IPS-18c (cell line): ENCODE measurements around the gene FAM120B.

Experiments
- H3K4me3 ChIP-seq: 2 replicates; pipeline ENCODE4 v1.7.0; 2013; ENCODE audit warnings: low read depth, mild to moderate bottlenecking, low read length, moderate library complexity; ENCODE audit not compliant: insufficient read depth
- H3K9me3 ChIP-seq: one replicate; pipeline ENCODE4 v1.6.1; 2013; ENCODE audit warnings: mild to moderate bottlenecking, low read length, moderate library complexity; ENCODE audit not compliant: control insufficient read depth, insufficient read depth

Gene FAM120B

DNA sequence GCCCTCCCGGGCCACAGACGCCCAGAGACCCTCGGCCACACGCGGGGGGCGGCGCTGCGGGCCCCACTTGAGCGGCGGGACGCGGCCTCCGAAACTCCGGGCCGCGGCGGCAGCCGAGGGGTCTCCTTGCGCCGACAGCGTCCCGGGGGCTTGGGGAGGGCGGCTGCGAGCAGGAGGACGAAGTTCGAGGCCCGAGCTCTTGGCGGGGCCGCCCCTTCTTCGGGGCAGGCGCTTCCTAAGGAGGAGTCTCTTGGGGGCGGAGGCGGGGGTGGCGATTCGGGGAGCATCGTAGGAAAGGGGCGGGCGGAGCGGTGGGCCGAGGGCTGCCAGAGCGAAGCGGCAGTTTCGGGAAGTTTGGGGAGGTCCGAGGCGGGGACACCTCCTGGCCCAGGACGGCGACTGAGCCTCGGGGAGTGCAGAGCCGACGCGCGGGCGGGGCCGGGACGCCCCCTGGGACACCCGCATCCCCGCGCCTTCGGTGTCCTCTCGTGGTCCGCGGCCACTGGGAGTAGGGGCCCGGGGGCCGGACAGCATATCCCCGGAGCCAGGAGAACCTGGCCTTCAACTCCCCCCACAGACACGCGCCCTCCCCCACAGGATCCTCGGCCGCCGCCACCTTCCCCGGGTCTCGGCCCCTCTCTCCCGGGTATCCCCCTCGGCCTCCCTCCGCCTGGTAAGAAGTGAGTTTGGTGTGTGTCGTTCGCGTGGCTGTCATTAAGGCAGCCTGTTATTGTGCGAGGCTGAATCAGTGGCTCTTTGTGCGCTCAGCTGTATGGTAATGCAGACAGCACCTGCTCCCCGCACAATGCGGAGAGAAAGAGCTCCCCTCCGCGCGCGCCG is 15.1 kb upstream of the FAM120B start:
- peaks cover 2% of the 10 kb centered on the region for H3K9me3 ChIP-seq
- peak overlapping the region; percentile 60 for H3K4me3 ChIP-seq

DNA sequence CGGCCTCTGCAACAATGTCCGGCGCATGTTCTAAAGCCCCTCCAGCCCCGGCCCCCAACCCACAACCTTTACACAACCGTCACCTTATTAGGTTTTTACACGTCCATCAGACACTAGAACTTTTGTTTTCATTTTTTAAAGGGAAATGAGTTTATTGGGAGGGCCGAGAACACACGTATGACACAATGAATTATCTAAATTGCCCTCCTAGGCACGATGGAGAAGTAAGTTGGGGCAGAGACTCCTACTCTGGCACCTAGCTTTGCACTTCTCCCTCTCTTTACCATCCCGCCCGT is 14.5 kb upstream of the FAM120B start:
- no peaks in the 10 kb centered on the region for H3K9me3 ChIP-seq
- H3K4me3 ChIP-seq: peak overlapping the region; percentile 60

DNA sequence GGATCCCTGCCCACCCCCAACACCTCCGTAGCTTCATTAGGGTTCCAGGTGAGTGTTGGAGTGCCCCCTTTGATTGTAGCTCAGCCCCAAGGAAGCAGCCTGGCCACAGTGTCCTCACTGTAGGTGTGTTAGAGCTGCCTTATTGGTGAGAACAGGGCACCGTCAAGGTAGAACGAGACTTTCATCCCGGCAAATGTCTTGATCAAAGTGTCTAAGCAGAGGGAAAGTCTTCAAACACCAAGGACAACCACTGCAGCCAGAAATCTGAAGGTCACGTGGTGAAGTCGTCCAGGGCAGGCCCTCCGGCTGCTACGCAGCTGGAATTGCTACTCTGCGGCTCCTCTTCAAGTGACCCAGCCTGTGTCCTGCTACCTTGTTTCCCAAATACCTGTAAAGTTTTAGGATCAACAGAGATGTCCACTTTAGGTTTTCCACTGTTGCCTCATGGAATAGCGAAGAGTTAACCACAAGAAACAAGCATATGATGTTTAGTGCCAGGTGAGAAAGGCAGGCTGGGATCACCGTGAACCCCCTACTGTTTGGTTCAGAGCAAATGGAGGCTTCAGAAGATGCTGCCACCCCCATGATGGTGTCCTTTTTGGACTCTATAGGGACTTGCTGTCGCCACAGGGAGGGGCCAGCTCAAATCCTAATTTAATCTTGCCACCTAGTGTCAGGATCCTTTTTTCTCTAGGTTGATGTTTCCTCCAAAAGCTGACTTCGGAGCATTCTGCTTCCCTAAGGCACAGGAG is 14.0 kb upstream of the FAM120B start:
- H3K4me3 ChIP-seq: peak overlapping the region; percentile 60

DNA sequence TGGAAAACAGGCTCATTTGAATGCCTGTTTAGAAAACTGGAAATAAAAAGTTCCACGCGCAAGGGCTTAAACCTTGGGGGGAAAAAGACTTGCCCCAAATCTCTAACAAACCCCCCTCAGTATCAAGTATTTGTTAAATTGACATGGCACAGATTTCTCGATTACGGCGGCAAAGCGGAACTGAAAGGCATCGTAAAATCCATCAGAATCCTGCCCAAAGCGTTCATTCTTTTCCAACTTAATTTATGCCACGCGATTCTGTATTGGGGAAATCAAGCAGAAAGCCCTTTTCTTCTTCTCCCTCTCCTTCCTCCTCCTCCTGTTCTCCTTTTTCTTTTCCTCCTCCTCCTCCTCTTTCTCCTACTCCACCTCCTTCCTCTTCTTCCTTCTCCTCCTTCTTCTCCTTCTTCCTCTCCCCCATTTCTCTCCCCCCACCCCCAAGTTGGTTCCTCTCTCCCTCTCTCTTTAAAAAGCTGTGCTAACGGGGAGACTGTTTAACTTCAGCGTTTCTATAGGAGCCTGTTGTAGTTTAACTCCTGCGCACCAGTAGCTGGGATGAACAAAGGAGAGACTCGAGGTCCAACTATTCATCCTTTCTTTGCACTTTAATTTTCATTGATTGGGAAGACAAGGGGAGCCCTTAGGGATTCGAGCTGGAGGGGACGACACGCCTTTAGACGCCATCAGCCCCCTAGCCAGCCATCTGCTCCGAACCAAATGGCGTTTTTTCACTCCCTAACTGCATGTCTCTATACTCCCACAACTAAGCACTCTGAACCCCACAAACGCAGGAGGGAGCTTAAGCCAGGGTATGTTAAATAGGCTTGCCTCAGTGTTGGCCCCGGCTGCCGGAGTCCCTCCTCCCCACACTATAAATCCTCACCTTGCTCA is 13.0 kb upstream of the FAM120B start:
- H3K4me3 ChIP-seq: no peak overlapping the region
- H3K9me3 ChIP-seq: no peaks in the 10 kb centered on the region

More for the DNA sequence above, 14.0 kb upstream of the FAM120B start:
- no peaks in the 10 kb centered on the region for H3K9me3 ChIP-seq

DNA sequence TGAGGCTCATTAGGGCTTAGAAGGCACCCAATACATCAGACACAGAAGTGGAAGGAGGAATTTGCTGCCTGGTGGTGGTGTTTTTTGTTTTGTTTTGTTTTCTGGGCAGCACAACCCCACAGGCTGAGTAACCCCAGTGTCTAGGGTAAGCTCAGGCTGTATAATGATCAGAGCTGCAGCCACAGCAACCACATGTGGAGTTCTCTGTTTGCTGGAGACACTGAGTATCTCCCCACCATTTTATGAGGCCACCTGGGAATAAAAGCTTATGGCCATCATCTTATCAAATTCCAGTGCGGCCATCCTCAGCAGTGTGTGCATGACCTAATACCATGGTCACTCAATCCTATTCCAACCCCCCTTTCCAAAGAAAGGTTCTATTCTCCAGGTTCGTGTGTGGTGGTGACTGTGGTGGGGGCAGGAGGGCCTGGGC is 12.2 kb upstream of the FAM120B start:
- H3K4me3 ChIP-seq: no peak overlapping the region

DNA sequence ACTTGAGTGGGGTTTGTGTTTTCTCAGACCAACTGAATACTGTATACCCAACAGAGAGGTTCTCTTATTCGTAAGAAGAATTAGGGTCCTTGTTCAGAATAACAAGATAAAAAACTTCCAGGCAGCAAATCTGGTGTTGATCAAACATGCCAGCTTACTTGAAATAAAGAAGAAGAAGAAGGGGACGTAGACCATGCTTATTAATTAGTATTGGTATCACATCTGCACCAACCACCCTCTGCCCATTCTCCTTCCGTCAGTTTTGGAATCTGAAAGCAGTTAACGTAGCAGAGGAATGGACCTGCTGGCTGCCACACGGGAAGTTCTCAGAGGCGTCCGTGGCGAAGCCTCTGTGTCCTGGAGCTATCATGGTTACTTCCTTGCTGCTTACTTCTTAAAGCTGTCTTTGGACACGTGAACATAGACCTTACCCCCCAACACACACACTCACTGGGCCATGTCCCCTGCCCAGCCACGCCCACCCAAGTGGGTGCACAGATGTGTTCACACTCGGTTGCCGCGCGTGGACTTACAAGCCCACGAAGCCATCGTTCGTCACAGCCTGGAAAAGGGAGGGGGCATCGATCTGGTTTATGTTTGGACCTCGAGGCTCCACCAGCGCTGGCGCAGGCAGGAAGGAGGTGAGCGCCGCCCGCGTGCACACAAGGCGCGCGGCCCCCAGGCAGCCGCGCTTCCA is 11.6 kb upstream of the FAM120B start:
- H3K9me3 ChIP-seq: no peaks in the 10 kb centered on the region
- peak overlapping the region; percentile 46 for H3K4me3 ChIP-seq

More for the DNA sequence above, 12.2 kb upstream of the FAM120B start:
- H3K9me3 ChIP-seq: no peaks in the 10 kb centered on the region

DNA sequence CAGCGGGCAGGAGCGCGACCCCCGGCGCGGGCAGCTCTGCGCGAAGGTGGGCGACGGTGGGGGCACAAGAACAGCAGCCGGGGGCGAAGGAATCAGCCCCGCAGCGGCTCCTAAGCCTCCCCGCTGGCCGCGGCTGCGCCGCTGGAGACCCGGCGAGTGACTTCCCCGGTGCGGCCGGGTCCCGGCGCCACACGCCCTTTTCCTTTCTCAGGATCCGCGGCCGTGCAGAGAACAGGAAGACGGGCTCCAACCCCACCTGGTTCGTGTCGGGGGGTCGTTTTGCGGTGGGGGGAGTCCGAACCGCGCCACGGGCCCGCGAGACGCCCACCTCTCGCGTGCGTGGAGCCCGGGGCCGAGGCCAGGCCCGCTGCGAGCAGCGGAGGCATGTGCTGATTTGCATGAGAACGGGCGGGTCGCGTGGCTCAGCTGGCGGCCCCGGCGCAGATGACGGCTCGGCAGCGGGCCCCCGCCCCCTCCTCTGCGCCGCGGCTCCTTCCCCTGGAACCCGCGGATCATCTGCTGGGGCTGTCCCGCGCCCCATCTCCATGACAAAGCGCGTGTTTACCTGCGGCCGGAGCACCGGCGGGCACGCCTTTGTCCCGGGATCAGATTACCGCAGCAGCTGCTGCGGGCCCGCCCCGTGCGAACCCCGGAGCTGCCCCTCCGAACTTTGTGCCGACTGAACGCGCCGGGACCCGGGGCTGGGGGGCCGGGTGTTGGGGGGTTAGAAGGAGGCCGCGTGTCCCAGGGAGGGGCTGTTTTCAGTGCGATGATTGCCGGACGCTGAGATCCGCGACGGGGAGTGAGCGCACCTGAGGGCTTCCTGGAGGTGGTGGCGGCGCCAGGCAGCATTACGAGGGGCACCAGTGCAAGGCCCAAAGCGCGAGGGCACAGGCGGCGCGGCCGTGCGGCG is 10.8 kb upstream of the FAM120B start:
- H3K9me3 ChIP-seq: peaks cover 5% of the 10 kb centered on the region
- H3K4me3 ChIP-seq: peak overlapping the region; percentile 46

DNA sequence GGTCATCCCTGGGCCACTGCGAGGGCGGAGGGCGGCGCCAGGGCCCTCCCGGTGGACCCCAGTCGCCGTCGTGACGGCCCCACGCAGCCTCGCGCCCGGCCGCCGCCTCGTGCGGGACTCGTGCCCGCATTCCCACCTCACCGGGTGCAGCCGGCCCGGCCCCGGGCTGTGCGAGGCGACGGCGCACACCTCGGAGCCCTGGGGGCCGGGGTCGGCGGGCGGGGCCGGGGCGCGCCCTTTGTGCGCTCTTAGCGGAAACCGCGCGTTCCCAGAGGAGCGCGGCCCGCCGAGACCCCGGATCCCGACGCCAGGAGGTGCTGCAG is 10.2 kb upstream of the FAM120B start:
- Histone ChIP-seq H3K4me3 (peak overlapping the region; percentile 34; the same call in 1 of the 2 replicates), H3K9me3 (peaks cover 5% of the 10 kb centered on the region)

DNA sequence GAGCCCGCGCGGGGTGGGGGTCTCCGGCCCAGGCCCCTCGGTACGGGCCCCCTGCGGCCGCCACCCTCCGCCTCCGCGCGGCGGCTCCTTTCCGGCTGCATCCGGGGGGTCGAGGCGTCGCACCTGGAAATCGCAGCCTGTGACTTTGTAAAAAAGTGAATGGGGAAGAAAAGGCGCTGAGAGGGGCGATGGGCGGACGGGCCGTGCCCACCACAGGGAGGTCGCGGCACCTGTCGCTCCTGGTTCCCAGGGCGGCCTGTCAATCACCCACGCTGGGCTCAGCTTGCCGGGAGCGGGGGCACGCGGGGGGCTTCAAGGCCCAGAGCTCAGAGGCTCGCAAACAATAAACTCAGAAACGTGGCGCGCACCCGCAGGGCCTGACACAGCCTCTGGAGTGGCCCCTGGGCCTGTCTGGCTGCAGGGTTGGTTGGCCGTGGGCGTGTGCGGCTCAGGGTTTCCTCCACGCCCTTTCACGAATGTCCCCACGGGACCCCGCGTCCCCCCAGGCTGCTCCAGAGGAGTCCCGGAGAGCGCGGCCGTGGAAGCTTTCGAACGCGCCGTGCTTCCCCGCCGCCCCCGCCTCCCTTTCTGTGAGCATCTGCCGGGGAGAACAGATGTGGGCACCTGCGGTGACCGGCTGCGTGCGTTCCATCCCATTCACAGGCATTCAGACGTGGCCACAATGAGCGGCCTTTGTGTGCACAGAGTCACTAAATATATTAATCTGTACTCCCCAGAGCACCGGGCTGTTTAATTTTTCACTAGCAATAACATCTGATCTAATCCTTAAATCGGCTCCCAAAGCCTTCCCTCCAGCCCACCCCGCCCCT is 9.6 kb upstream of the FAM120B start:
- Histone ChIP-seq H3K9me3 (peaks cover 5% of the 10 kb centered on the region), H3K4me3 (peak overlapping the region; percentile 34; the same call in 1 of the 2 replicates)

DNA sequence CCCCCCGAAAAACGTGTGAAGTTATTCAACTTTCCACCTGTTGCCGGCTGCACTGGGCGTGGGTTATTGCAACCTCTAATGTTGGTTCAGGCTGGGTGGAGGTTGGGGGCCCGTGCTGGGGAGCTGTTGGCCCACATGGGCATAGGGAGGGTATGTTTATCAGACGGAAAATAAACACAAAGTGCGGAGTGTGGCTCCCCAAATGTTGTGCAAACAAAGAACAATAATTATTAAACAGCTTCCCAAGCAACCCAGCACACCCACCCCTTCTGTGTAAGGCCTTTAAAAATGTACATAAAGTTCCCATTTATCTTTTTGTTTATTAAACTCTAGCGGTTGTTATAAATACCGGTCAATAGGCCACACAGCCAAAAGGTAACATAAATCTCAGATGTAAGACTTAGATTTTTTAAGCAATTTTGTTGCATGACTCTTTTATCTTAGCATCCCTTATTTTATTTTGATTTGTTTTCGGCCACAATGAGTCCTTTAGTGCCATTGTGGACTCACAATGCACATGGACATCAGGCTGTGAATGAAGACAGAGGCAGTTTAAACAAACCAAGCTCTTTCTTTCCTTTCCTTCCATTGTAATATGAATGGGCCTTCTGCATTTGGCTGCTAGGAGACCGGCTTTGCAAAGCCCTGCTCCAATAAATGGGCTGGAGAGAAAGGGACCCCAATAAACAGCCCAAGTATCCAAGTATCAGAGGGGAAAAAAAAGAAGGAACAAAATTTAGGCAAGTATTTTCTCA is 8.8 kb upstream of the FAM120B start:
- Histone ChIP-seq H3K4me3 (no peak overlapping the region), H3K9me3 (peaks cover 7% of the 10 kb centered on the region)

DNA sequence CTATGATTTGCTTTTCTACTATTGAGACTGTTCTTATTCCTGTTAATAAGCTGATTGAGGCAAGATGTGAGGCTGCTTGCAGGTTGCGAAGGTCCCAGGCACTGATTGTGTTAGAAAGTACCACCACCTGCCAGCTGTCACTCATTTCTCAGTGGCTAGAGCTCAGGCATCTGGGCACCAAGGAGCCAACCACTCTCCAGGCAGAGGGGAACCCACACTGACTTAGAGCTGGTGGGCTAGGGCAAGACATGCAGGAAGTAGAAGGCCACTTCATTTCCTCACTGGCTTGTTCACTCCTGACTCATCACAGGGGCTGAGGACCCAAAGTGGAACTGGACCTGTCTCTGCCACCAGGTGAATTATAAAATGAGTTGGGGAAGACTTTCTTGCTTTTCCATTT is 7.9 kb upstream of the FAM120B start:
- Histone ChIP-seq H3K9me3 (peaks cover 9% of the 10 kb centered on the region), H3K4me3 (no peak overlapping the region)

DNA sequence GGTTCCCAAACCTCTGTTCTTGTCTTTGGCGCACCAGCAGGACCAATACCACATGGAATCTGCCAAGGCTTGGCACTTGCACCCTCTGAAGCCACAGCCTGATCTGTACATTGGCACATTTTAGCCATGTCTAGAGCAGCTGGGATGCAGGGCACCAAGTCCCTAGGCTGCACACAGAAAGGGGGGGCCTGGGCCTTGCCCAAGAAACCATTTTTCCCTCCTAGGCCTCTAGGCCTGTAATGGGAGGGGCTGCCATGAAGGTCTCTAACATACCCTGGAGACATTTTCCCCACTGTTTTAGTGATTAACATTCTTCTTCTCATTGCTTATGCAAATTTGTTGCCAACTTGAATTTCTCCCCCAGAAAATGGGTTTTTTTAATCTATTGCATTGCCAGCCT is 5.4 kb upstream of the FAM120B start:
- H3K4me3 ChIP-seq: no peak overlapping the region
- peaks cover 21% of the 10 kb centered on the region for H3K9me3 ChIP-seq

DNA sequence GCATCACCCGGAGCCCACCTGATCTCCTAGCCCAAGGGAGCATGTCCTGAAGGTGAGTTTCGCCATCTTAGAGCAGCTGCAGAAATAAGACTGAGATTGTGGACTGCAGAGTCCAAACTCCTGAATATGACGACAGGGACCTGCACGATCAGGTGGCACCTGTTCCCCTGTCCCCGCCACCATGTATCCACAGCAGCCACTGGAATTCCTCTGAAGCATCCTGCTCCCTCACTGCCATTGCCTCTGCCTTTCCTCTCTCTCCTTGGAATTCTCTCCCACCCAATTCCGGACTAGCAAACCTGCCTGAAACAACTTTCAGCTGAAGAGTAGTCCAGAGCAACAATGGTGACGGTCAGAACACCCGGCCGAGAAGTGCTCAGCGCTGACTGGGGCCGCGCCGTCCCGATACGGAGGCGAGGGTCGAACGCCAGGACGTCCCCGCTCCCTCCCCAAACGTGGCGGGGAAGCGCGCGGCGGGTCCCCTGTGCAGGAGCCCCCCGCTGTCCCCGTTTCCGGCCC is 694 bp upstream of the FAM120B start:
- Histone ChIP-seq H3K9me3 (peaks cover 18% of the 10 kb centered on the region), H3K4me3 (peak overlapping the region; percentile 77)

DNA sequence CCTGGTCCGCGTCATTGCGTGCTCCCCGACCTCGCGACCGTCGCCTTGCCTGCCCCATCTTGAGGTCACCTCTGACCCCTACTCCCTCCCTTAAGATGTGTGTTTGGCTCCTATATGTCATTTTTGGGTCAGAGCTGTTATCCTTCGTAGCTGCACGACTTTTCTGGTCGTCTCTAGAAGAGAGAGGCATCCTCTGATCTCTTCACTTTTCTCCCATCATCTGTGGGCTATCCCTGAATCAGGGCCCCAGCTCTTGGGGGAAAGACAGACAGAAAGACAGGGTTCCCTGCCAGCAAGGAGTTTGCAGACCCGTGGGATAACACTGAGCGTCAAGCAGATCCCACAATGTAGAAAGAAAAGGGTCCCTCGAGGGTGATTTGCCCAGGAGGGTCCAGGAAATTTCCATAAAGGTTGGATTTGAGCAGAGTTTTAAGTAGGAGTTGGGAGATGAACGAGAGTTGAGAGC is 555 bp downstream of the FAM120B start:
- Histone ChIP-seq H3K4me3 (peak overlapping the region; percentile 77), H3K9me3 (peaks cover 17% of the 10 kb centered on the region)
